EH (cell line): Measurements from ENCODE around the gene CTR9.
A peak's percentile ranks its signal among the peaks of the same experiment; 100 is the strongest.

Experiments
- DNase-seq: peaks from one replicate; pipeline ENCODE4 v3.0.0-alpha.2; 2015; ENCODE audit warnings: low read depth

CTR9 gene

GRCh38 chr11:10750838-10751580 is at the start of gene CTR9:
TSS of gene CTR9 (plus strand) at chr11:10751246. CDS start at chr11:10751413, 167 bp downstream.
- DNase-seq = peak; percentile 93

GRCh38 chr11:10701982-10702381 is 49.1 kb upstream of the CTR9 start:
- peak; percentile 40 for DNase-seq

- DNase-seq = no peak
Measured at GRCh38 chr11:10708131-10708530, 42.9 kb upstream of the CTR9 start.

GRCh38 chr11:10709299-10710086 is 41.6 kb upstream of the CTR9 start:
- peak; percentile 22 for DNase-seq

- peak; percentile 25 for DNase-seq
Measured at GRCh38 chr11:10715571-10715970, 35.5 kb upstream of the CTR9 start.

- peak; percentile 82 for DNase-seq
Measured at GRCh38 chr11:10716122-10716521, 34.9 kb upstream of the CTR9 start.

- peak; percentile 42 for DNase-seq
Measured at GRCh38 chr11:10716543-10717259, 34.3 kb upstream of the CTR9 start.

- DNase-seq = no peak
Measured at GRCh38 chr11:10719616-10720015, 31.4 kb upstream of the CTR9 start.

- DNase-seq = no peak
Measured at GRCh38 chr11:10720881-10721376, 30.1 kb upstream of the CTR9 start.

GRCh38 chr11:10722307-10722706 is 28.7 kb upstream of the CTR9 start:
- no peak for DNase-seq

GRCh38 chr11:10725114-10725906 is 25.7 kb upstream of the CTR9 start:
- DNase-seq = peak; percentile 87

GRCh38 chr11:10725907-10726253 is 25.2 kb upstream of the CTR9 start:
- DNase-seq = no peak

GRCh38 chr11:10727146-10727851 is 23.7 kb upstream of the CTR9 start:
- DNase-seq = peak; percentile 91

GRCh38 chr11:10728154-10728553 is 22.9 kb upstream of the CTR9 start:
- no peak for DNase-seq

- peak; percentile 82 for DNase-seq
Measured at GRCh38 chr11:10728789-10729472, 22.1 kb upstream of the CTR9 start.

- DNase-seq = peak; percentile 56
Measured at GRCh38 chr11:10730151-10730550, 20.9 kb upstream of the CTR9 start.

GRCh38 chr11:10731064-10731680 is 19.9 kb upstream of the CTR9 start:
- DNase-seq = peak; percentile 61

- DNase-seq = peak; percentile 97
Measured at GRCh38 chr11:10735481-10736475, 15.3 kb upstream of the CTR9 start.
